Natural killer cell (primary cell): ENCODE measurements around the gene CMC1. TPM values are rescaled to one million over a fixed set of nuclear protein-coding genes. Genes with fewer than 3 reads are reported as not detected.

Experiments used
- ATAC-seq, 3 donors: fragments of 150-1000 bp in 2 of 3; fragments of 200-7000 bp in 1 of 3; cut with Tn5 transposase; 1 replicate in 1 of 3; 2 replicates in 2 of 3; pipeline ENCODE4 v1.10.0; 2021; ENCODE audit warnings: mild to moderate bottlenecking in 2 of 3, moderate library complexity in 2 of 3
- DNase-seq, 2 donors: peaks; one replicate each; pipeline versions ENCODE4 v3.0.0 to v3.0.0-alpha.2; 2013 to 2021; ENCODE audit warnings: mixed read lengths in 1 of 2
- H3K27ac ChIP-seq: one replicate; pipeline ENCODE4 v1.5.1; 2013; ENCODE audit warnings: mild to moderate bottlenecking, low read length
- H3K27me3 ChIP-seq: one replicate; pipeline ENCODE4 v1.6.1; 2013; ENCODE audit warnings: low read length; ENCODE audit not compliant: control insufficient read depth, insufficient read depth
- H3K36me3 ChIP-seq: one replicate; pipeline ENCODE4 v1.6.1; 2013; ENCODE audit warnings: low read length; ENCODE audit not compliant: control insufficient read depth, insufficient read depth
- H3K4me1 ChIP-seq: one replicate; pipeline ENCODE4 v1.6.1; 2013; ENCODE audit warnings: low read length; ENCODE audit not compliant: control insufficient read depth, insufficient read depth
- H3K4me3 ChIP-seq: one replicate; pipeline ENCODE4 v1.5.1; 2013; ENCODE audit warnings: low read length
- H3K9me3 ChIP-seq: one replicate; pipeline ENCODE4 v1.6.1; 2013; ENCODE audit warnings: low read length; ENCODE audit not compliant: control insufficient read depth, insufficient read depth
- H3K27ac Mint-ChIP-seq, 2 donors: one replicate each; pipeline ENCODE4 v1.8.0; 2022; ENCODE audit warnings: mild to moderate bottlenecking in 2 of 2, mixed read lengths in 2 of 2, moderate library complexity in 1 of 2
- H3K27me3 Mint-ChIP-seq, 2 donors: one replicate each; pipeline ENCODE4 v1.8.0; 2022; ENCODE audit warnings: low read depth in 2 of 2, mixed read lengths in 2 of 2
- H3K36me3 Mint-ChIP-seq: one replicate; pipeline ENCODE4 v1.8.0; 2022; ENCODE audit warnings: mixed read lengths
- H3K4me1 Mint-ChIP-seq, 2 donors: one replicate each; pipeline ENCODE4 v1.8.0; 2022; ENCODE audit warnings: mixed read lengths in 2 of 2
- H3K4me3 Mint-ChIP-seq: one replicate; pipeline ENCODE4 v1.8.0; 2022; ENCODE audit warnings: mild to moderate bottlenecking, moderate library complexity, mixed read lengths
- H3K9me3 Mint-ChIP-seq, 2 donors: one replicate each; pipeline ENCODE4 v1.8.0; 2022; ENCODE audit warnings: mixed read lengths in 2 of 2
- WGBS: methylation state at CpG from one replicate; pipeline ENCODE4 v1.1.7; 2013; ENCODE audit warnings: missing lambda C conversion rate; ENCODE audit not compliant: insufficient coverage; 5-methylcytosine and 5-hydroxymethylcytosine counted together
- intact Hi-C: fragments of 100-400 bp; cut with micrococcal nuclease; formaldehyde crosslinking; loops from one replicate; pipeline ENCODE4 v1.14.2; 2022
- total RNA-seq, 4 donors: library from RNA; stranded (reverse); fragments of 120-200 nt in 1 of 4; gene quantifications; one replicate each; pipeline versions ENCODE4 v1.2.3 to v1.2.4, GENCODE V29; 2013 to 2022
- TF ChIP-seq, protein P1 (sequence below): fragments of 200-600 bp; IDR thresholded peaks from one replicate; pipeline ENCODE4 v1.8.0; 2022; ENCODE audit warnings: antibody characterized with exemption

CMC1 gene
- total RNA-seq, 3 donors from 2014 or later (not counting 1 experiment from before 2014, with no cell fraction given) = 122 to 157 (median 136) TPM

DNA sequence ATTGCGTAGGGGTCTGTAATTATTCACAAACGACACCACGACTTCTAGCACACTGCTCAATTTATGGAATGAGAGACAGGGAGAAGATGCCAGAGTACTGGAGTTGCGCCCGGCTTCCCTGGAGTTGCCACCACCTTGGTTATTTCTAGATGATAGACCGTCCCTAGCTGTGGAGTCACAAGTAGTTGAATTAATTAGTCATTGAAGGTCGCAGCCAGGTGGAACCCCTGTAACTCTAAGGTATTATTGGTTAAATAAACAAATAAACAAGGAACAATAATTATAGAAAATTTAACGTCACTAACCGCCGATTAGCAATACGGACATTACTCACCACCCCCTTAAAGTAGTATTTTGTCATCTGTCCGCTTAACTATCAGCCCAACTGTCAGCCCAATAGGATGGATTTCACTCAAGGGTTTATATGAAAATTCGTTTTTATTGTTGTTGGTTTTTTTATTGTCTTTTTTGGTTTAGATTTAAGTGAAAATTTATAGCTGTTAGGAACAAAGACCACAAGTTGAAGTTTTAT is 108.1 kb downstream of the CMC1 start:
- peaks cover 26% of the 10 kb centered on the region for H3K36me3 Mint-ChIP-seq
- H3K4me1 ChIP-seq = peaks cover 9% of the 10 kb centered on the region
- 51% methylated on average over 8 of the region's 13 CpGs for WGBS
- H3K9me3 ChIP-seq = peaks cover 5% of the 10 kb centered on the region
- no peaks in the 10 kb centered on the region for H3K27me3 ChIP-seq
- peaks cover 40 to 43% of the 10 kb centered on the region in 2 donors for H3K4me1 Mint-ChIP-seq
- H3K27ac ChIP-seq = peak overlapping the region; percentile 98
- H3K27me3 Mint-ChIP-seq = no peaks in the 10 kb centered on the region
- DNase-seq (no peak), ATAC-seq (no peak)
- peak overlapping the region; percentile 97 for H3K4me3 ChIP-seq
- TF ChIP-seq, protein P1, sequence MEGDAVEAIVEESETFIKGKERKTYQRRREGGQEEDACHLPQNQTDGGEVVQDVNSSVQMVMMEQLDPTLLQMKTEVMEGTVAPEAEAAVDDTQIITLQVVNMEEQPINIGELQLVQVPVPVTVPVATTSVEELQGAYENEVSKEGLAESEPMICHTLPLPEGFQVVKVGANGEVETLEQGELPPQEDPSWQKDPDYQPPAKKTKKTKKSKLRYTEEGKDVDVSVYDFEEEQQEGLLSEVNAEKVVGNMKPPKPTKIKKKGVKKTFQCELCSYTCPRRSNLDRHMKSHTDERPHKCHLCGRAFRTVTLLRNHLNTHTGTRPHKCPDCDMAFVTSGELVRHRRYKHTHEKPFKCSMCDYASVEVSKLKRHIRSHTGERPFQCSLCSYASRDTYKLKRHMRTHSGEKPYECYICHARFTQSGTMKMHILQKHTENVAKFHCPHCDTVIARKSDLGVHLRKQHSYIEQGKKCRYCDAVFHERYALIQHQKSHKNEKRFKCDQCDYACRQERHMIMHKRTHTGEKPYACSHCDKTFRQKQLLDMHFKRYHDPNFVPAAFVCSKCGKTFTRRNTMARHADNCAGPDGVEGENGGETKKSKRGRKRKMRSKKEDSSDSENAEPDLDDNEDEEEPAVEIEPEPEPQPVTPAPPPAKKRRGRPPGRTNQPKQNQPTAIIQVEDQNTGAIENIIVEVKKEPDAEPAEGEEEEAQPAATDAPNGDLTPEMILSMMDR = no peak
- peaks cover 2 to 4% of the 10 kb centered on the region in 2 donors for H3K9me3 Mint-ChIP-seq
- peak overlapping the region; percentile 93 to 95 for H3K27ac Mint-ChIP-seq
- peak overlapping the region; percentile 95 for H3K4me3 Mint-ChIP-seq
- intact Hi-C loops = loop anchor here (2.0 to 5.0 kb wide), 4 partner anchors 52 to 867 kb away; partner anchors contain the start of genes CMC1 and SLC4A7
- no peaks in the 10 kb centered on the region for H3K36me3 ChIP-seq

Other genes with a start within 250 kb of the CMC1 start
- under 1 TPM in 1 of 3 donors, not detected in 2; 0.43 TPM for gene ZCWPW2, start 107.1 kb downstream of the CMC1 start, total RNA-seq
- 10 to 100 TPM; 29.3 to 38.6 (median 32.0) TPM for gene AZI2, start 107.2 kb downstream of the CMC1 start, total RNA-seq